Measurements from ENCODE around the gene TERT. TPM values are rescaled to one million over a fixed set of nuclear protein-coding genes. Genes with fewer than 3 reads are reported as not detected.

The TERT gene
- total and polyA plus RNA-seq, 2 of the 13 experiments (the other 11 are each of a cell fraction or from before 2014, with no cell fraction given): 4.3 to 5.9 TPM

DNA sequence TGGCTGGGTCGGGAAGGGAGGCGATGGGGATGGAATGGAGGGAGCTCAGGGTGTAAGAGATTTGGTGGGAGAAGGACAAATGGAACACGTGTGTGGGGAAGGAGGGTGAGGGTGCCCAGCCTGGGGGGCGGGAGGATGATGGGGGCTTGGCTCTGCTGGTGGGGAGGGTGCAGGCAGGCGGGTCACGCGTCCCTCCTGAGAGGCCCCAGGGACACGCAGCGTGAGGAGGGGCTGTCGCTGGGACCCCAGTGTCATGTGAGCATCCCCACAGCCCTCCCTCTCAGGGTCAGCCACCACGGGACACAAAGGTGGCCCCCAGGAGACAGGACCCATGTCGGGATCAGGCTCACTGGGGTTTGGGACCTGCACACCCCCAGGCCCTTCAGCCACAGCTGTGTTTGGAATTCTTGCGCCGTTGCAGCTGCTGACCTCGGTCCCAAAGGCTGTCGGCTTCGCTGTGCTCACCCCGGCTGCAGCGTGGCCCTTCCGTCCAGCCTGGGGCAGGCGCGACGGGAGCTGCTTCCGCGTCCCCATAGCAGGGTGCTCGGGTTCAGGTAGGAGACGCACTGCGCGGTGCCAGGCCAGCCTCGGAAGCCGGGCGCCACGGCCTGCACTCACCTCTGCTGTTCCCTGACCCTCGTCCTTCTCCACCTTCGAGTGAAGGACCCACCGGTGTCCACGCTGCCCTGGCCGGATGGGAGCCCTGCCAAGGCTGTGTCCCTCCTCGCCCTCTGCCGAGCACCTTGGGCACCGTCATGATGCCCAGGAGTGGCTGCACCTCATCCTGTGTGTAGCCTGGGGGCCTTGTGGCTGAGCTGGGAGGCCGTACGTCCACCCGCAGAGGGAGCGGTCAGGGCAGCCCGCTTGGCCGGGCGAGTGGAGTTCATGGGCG is 88.1 kb downstream of the TERT start:
- CTCF ChIA-PET (ENCODE audit: low intra/inter-chr PET ratio, low total read pairs): no interaction called here
- H3K27me3 ChIP-seq (ENCODE audit: control insufficient read depth in 1 of 2, insufficient read depth in 2 of 2, low read length in 2 of 2): peaks cover 15 to 76% of the 10 kb centered on the region in 2 experiments

More for the DNA sequence above, 88.1 kb downstream of the TERT start:
- no peaks in the 10 kb centered on the region for H3K9me3 ChIP-seq (ENCODE audit: low read length)
- ATAC-seq (no peak), DNase-seq (ENCODE audit: low spot score) (no peak), FAIRE-seq (no peak)
- 55% methylated on average over 11 of the region's 49 CpGs for WGBS (ENCODE audit: low lambda C conversion rate)
- no peaks in the 10 kb centered on the region for H4K20me1 ChIP-seq (ENCODE audit: insufficient read depth, low read length)
- intact Hi-C loops (cut with micrococcal nuclease; ENCODE audit: unreplicated experiment): loop anchor here (10.0 kb wide), 1 partner anchor 438 kb away; no protein-coding TSS in a partner anchor
- no peak overlapping the region for H3K4me3 ChIP-seq (replicated peaks in 1 of 3; ENCODE audit: insufficient read depth in 1 of 3, low read depth in 2 of 3, low read length in 3 of 3)
- no TSS peak for BruUV-seq (replicated peaks)
- no peaks in the 10 kb centered on the region for H3K36me3 ChIP-seq (replicated peaks in 1 of 2; ENCODE audit: control insufficient read depth in 1 of 2, insufficient read depth in 2 of 2, low read length in 2 of 2)
- TF ChIP-seq, protein P1, sequence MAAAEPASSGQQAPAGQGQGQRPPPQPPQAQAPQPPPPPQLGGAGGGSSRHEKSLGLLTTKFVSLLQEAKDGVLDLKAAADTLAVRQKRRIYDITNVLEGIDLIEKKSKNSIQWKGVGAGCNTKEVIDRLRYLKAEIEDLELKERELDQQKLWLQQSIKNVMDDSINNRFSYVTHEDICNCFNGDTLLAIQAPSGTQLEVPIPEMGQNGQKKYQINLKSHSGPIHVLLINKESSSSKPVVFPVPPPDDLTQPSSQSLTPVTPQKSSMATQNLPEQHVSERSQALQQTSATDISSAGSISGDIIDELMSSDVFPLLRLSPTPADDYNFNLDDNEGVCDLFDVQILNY (CRISPR knock-in tag; conservative IDR thresholded peaks at IDR 0.05): no peak
- TF ChIP-seq MBNL3 (CRISPR knock-in tag; conservative IDR thresholded peaks at IDR 0.05) (no peak), NONO (IDR thresholded peaks at IDR 0.05) (no peak), NONO (CRISPR knock-in tag; conservative IDR thresholded peaks at IDR 0.05) (no peak), GATAD2A (CRISPR knock-in tag; IDR thresholded peaks at IDR 0.05) (no peak), ZNF672 (CRISPR knock-in tag; IDR thresholded peaks at IDR 0.05) (no peak), TAF1 (CRISPR knock-in tag; IDR thresholded peaks at IDR 0.05) (no peak), ZSCAN22 (CRISPR knock-in tag; IDR thresholded peaks at IDR 0.05) (no peak), ZBTB42 (CRISPR knock-in tag; IDR thresholded peaks at IDR 0.05) (no peak), KLF12 (CRISPR knock-in tag; IDR thresholded peaks at IDR 0.05; ENCODE audit: borderline replicate concordance) (no peak), ZNF792 (CRISPR knock-in tag; IDR thresholded peaks at IDR 0.05) (no peak), SMAD3 (CRISPR knock-in tag; IDR thresholded peaks at IDR 0.05) (no peak), MYC (CRISPR knock-in tag; IDR thresholded peaks at IDR 0.05; ENCODE audit: borderline replicate concordance) (no peak), ZNF850 (CRISPR knock-in tag; conservative IDR thresholded peaks at IDR 0.05) (no peak), NFATC3 (CRISPR knock-in tag; IDR thresholded peaks at IDR 0.05) (no peak), POLR2AphosphoS2 (IDR thresholded peaks at IDR 0.05; ENCODE audit: low read depth, low read length) (no peak), SMC3 (IDR thresholded peaks at IDR 0.05; ENCODE audit: low read length) (no peak)
- TF ChIP-seq, protein P2, sequence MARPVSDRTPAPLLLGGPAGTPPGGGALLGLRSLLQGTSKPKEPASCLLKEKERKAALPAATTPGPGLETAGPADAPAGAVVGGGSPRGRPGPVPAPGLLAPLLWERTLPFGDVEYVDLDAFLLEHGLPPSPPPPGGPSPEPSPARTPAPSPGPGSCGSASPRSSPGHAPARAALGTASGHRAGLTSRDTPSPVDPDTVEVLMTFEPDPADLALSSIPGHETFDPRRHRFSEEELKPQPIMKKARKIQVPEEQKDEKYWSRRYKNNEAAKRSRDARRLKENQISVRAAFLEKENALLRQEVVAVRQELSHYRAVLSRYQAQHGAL (CRISPR knock-in tag; IDR thresholded peaks at IDR 0.05; ENCODE audit: not compliant biosample characterization): no peak
- TF ChIP-seq, protein P3, sequence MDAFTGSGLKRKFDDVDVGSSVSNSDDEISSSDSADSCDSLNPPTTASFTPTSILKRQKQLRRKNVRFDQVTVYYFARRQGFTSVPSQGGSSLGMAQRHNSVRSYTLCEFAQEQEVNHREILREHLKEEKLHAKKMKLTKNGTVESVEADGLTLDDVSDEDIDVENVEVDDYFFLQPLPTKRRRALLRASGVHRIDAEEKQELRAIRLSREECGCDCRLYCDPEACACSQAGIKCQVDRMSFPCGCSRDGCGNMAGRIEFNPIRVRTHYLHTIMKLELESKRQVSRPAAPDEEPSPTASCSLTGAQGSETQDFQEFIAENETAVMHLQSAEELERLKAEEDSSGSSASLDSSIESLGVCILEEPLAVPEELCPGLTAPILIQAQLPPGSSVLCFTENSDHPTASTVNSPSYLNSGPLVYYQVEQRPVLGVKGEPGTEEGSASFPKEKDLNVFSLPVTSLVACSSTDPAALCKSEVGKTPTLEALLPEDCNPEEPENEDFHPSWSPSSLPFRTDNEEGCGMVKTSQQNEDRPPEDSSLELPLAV (CRISPR knock-in tag; conservative IDR thresholded peaks at IDR 0.05; ENCODE audit: low read depth): no peak
- TF ChIP-seq, protein P4, sequence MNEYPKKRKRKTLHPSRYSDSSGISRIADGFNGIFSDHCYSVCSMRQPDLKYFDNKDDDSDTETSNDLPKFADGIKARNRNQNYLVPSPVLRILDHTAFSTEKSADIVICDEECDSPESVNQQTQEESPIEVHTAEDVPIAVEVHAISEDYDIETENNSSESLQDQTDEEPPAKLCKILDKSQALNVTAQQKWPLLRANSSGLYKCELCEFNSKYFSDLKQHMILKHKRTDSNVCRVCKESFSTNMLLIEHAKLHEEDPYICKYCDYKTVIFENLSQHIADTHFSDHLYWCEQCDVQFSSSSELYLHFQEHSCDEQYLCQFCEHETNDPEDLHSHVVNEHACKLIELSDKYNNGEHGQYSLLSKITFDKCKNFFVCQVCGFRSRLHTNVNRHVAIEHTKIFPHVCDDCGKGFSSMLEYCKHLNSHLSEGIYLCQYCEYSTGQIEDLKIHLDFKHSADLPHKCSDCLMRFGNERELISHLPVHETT (CRISPR knock-in tag; conservative IDR thresholded peaks at IDR 0.05): no peak
- TF ChIP-seq, protein P5, sequence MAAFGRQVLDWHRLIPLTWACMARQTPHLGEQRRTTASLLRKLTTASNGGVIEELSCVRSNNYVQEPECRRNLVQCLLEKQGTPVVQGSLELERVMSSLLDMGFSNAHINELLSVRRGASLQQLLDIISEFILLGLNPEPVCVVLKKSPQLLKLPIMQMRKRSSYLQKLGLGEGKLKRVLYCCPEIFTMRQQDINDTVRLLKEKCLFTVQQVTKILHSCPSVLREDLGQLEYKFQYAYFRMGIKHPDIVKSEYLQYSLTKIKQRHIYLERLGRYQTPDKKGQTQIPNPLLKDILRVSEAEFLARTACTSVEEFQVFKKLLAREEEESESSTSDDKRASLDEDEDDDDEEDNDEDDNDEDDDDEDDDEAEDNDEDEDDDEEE (CRISPR knock-in tag; IDR thresholded peaks at IDR 0.05): no peak
- POLR2A ChIA-PET: interaction anchor here (0.7 kb wide), 1 partner anchor 24 kb away, joined by 3 read pairs; no protein-coding TSS in a partner anchor
- H3K4me1 ChIP-seq (ENCODE audit: insufficient read depth, low read length): peaks cover 16% of the 10 kb centered on the region
- no peak overlapping the region for H3K4me2 ChIP-seq (ENCODE audit: low read depth, low read length)
- H3K79me2 ChIP-seq (ENCODE audit: insufficient read depth, low read length): no peaks in the 10 kb centered on the region
- H3K27ac ChIP-seq (ENCODE audit: extremely low read length, insufficient read depth, low read length): no peak overlapping the region
- in situ Hi-C loops (cut with HindIII; ENCODE audit: extremely low pct_ligation_motif_present, low pct_unique_long_range_greater_than_20kb): no loop called here
- no peak overlapping the region for H3K9ac ChIP-seq (ENCODE audit: insufficient read depth, low read depth, low read length)
- H2AFZ ChIP-seq (ENCODE audit: low read length): no peak overlapping the region

Measured in HepG2 (cell line).